Measurements from ENCODE around the gene KRT86. TPM values are rescaled to one million over a fixed set of nuclear protein-coding genes. Genes with fewer than 3 reads are reported as not detected.
A peak's percentile ranks its signal among the peaks of the same experiment; 100 is the strongest.

Gene KRT86
- polyA plus RNA-seq, 2 of the 4 experiments (the other 2 are of a cell fraction), result 23.5 to 378 TPM

- peak in 1 of 2 experiments; percentile 49 for DNase-seq (ENCODE audit: low read depth in 1 of 2, low spot score in 1 of 2)
- Histone ChIP-seq H3K27ac (peak overlapping the region; percentile 60 to 87), H3K9me3 (no peaks in the 10 kb centered on the region), H3K4me3 (no peak overlapping the region), H3K4me1 (peaks cover 6% of the 10 kb centered on the region; the same call in 1 of the 3 replicates), H3K4me2 (peak overlapping the region; percentile 60)
- TF ChIP-seq RARB (CRISPR knock-in tag; IDR thresholded peaks at IDR 0.05) (no peak), MYC (IDR thresholded peaks at IDR 0.05; ENCODE audit: borderline replicate concordance, low read length) (no peak), RFX5 (IDR thresholded peaks at IDR 0.05) (no peak), RAD21 (conservative IDR thresholded peaks at IDR 0.05 in 1 of 2, IDR thresholded peaks at IDR 0.05 in 1 of 2) (no peak), MAX (IDR thresholded peaks at IDR 0.05) (no peak; the same call in 1 of the 2 replicates), MAZ (IDR thresholded peaks at IDR 0.05; ENCODE audit: borderline replicate concordance, low read depth, low read length) (no peak)
- peak; percentile 55 to 77 for ATAC-seq
- 69% methylated on average over 65 of the region's 71 CpGs for WGBS (ENCODE audit: missing lambda C conversion rate)
- ChIA-PET CTCF (interaction anchor here (0.6 to 8.7 kb wide), 10 partner anchors 14 to 572 kb away, joined by 3 to 217 read pairs (median 12); partner anchors contain the start of genes KRT81 and KRT83), POLR2A (interaction anchor here (1.1 kb wide), 1 partner anchor 19 kb away, joined by 3 read pairs; no protein-coding TSS in a partner anchor)
- FAIRE-seq, result no peak
These were observed 33.7 kb downstream of the KRT86 start for GRCh38 chr12:52307836-52308805.

- H3K27ac ChIP-seq, result peak overlapping the region; percentile 60 to 87
- no peak for TF ChIP-seq CBX2 (IDR thresholded peaks at IDR 0.05; ENCODE audit: borderline replicate concordance, low read depth)
- no peak for TF ChIP-seq HMGXB4 (CRISPR knock-in tag; IDR thresholded peaks at IDR 0.05; ENCODE audit: borderline replicate concordance)
- TF ChIP-seq RFX5 (IDR thresholded peaks at IDR 0.05), result no peak
- no peak for TF ChIP-seq SREBF2 (IDR thresholded peaks at IDR 0.05)
- no peak for TF ChIP-seq CEBPB (IDR thresholded peaks at IDR 0.05)
- no peak for TF ChIP-seq GATA3 (IDR thresholded peaks at IDR 0.05; ENCODE audit: borderline replicate concordance)
- TF ChIP-seq ESRRA (IDR thresholded peaks at IDR 0.05; ENCODE audit: borderline replicate concordance, low read length), result no peak
- TF ChIP-seq JUNB (IDR thresholded peaks at IDR 0.05), result no peak
- no peak for TF ChIP-seq MAX (IDR thresholded peaks at IDR 0.05)
- no peak for TF ChIP-seq MAFK (IDR thresholded peaks at IDR 0.05; ENCODE audit: partially characterized antibody)
- no peak for TF ChIP-seq CBX8 (IDR thresholded peaks at IDR 0.05)
- WGBS (ENCODE audit: missing lambda C conversion rate), result 79% methylated on average over 15 of the region's 15 CpGs
- no peak for DNase-seq (ENCODE audit: low read depth in 1 of 2, low spot score in 1 of 2)
- CTCF ChIA-PET, result interaction anchor here (0.6 to 8.7 kb wide), 11 partner anchors 14 to 571 kb away, joined by 3 to 217 read pairs (median 13); partner anchors contain the start of genes KRT81 and KRT83
- H3K4me3 ChIP-seq, result no peak overlapping the region
- POLR2A ChIA-PET, result interaction anchor here (1.1 kb wide), 1 partner anchor 19 kb away, joined by 3 read pairs; no protein-coding TSS in a partner anchor
- peaks cover 6% of the 10 kb centered on the region; the same call in 1 of the 3 replicates for H3K4me1 ChIP-seq
- H3K4me2 ChIP-seq, result peak overlapping the region; percentile 60
- no peak for FAIRE-seq
- ATAC-seq, result no peak
- no peaks in the 10 kb centered on the region for H3K9me3 ChIP-seq
These were observed 34.5 kb downstream of the KRT86 start for GRCh38 chr12:52308806-52309425.

GRCh38 chr12:52310622-52311284, 36.3 kb downstream of the KRT86 start:
- ChIA-PET POLR2A (interaction anchor here (1.1 to 1.8 kb wide), 2 partner anchors 22 to 30 kb away, joined by 4 to 7 read pairs; no protein-coding TSS in a partner anchor), CTCF (interaction anchor here (1.2 to 8.7 kb wide), 13 partner anchors 13 to 569 kb away, joined by 3 to 217 read pairs (median 11); partner anchors contain the start of gene KRT83)
- Histone ChIP-seq H3K4me3 (no peak overlapping the region), H3K4me2 (no peak overlapping the region), H3K27ac (peak overlapping the region in 1 of 2 experiments; percentile 59; a peak in 3 of 6 replicates), H3K9me3 (no peaks in the 10 kb centered on the region), H3K4me1 (peaks cover 6% of the 10 kb centered on the region; the same call in 1 of the 3 replicates)
- FAIRE-seq (no peak), DNase-seq (ENCODE audit: low read depth in 1 of 2, low spot score in 1 of 2) (peak in 1 of 2 experiments; percentile 26), ATAC-seq (no peak)
- no peak for TF ChIP-seq MAX (IDR thresholded peaks at IDR 0.05)
- no peak for TF ChIP-seq CTCF (IDR thresholded peaks at IDR 0.05)
- TF ChIP-seq POLR2A (IDR thresholded peaks at IDR 0.05; ENCODE audit: low read length), result no peak
- no peak for TF ChIP-seq MYC (IDR thresholded peaks at IDR 0.05; ENCODE audit: borderline replicate concordance, low read length)
- TF ChIP-seq KDM1A (IDR thresholded peaks at IDR 0.05; ENCODE audit: low read depth), result no peak
- TF ChIP-seq TP53 (CRISPR knock-in tag; IDR thresholded peaks at IDR 0.05), result no peak
- no peak for TF ChIP-seq USF2 (IDR thresholded peaks at IDR 0.05)
- 84% methylated on average over 5 of the region's 5 CpGs for WGBS (ENCODE audit: missing lambda C conversion rate)
